ENCODE data around the gene GSTM5.
"Not testable (repeated sequence)": the region's sequence is repeated elsewhere in the genome, so short reads cannot be mapped to it uniquely, and the experiment has no call there.

GSTM5 gene

GRCh38 chr1:109757936-109758786 is 46.1 kb downstream of the GSTM5 start:
- H3K27ac ChIP-seq, result no peak overlapping the region

GRCh38 chr1:109759513-109760334 is 47.7 kb downstream of the GSTM5 start:
- no peak overlapping the region for H3K4me3 ChIP-seq
- no peak overlapping the region for H3K27ac ChIP-seq

More at GRCh38 chr1:109757936-109758786, 46.1 kb downstream of the GSTM5 start:
- no peak overlapping the region for H3K4me3 ChIP-seq

GRCh38 chr1:109760581-109761226 is 48.7 kb downstream of the GSTM5 start:
- no peak overlapping the region for H3K27ac ChIP-seq
- H3K4me3 ChIP-seq, result no peak overlapping the region

GRCh38 chr1:109761227-109762038 is 49.4 kb downstream of the GSTM5 start:
- no peak overlapping the region for H3K4me3 ChIP-seq
- H3K27ac ChIP-seq, result no peak overlapping the region

- Histone ChIP-seq H3K27ac (no peak overlapping the region), H3K4me3 (no peak overlapping the region)
These were observed 50.1 kb downstream of the GSTM5 start for GRCh38 chr1:109762039-109762585.

- Histone ChIP-seq H3K4me3 (no peak overlapping the region), H3K27ac (peak overlapping the region in 2 of 21 experiments; percentile 55 to 64)
These were observed 51.0 kb downstream of the GSTM5 start for GRCh38 chr1:109762821-109763645.

- no peak within 1 kb of the TSS for H3K4me3 ChIP-seq
- H3K27ac ChIP-seq, result peak within 1 kb of the TSS in 2 of 21 experiments; percentile 55 to 64
These were observed 51.8 kb downstream of the GSTM5 start, which contains the start of gene EPS8L3 for GRCh38 chr1:109763646-109764415. Gene EPS8L3 (minus strand): TSS chr1:109763923. CDS start chr1:109761749, 2,174 bp downstream.

GRCh38 chr1:109764561-109765482 is 52.8 kb downstream of the GSTM5 start:
- H3K27ac ChIP-seq, result no peak overlapping the region

GRCh38 chr1:109765483-109765815 is 53.4 kb downstream of the GSTM5 start:
- Histone ChIP-seq H3K4me3 (no peak overlapping the region), H3K27ac (no peak overlapping the region)

More at GRCh38 chr1:109764561-109765482, 52.8 kb downstream of the GSTM5 start:
- no peak overlapping the region for H3K4me3 ChIP-seq

GRCh38 chr1:109765896-109766615 is 54.0 kb downstream of the GSTM5 start:
- no peak overlapping the region for H3K4me3 ChIP-seq
- H3K27ac ChIP-seq, result no peak overlapping the region

GRCh38 chr1:109766991-109767636 is 55.1 kb downstream of the GSTM5 start:
- H3K27ac ChIP-seq, result peak overlapping the region in 1 of 21 experiments; percentile 14

More at GRCh38 chr1:109766991-109767636, 55.1 kb downstream of the GSTM5 start:
- H3K4me3 ChIP-seq, result not testable (repeated sequence)

Data from skin epidermis (tissue), 12 donors.